Measurements from ENCODE around the gene CACNA1B.
"Not testable (repeated sequence)": the region's sequence is repeated elsewhere in the genome, so short reads cannot be mapped to it uniquely, and the experiment has no call there.

Gene CACNA1B

DNA sequence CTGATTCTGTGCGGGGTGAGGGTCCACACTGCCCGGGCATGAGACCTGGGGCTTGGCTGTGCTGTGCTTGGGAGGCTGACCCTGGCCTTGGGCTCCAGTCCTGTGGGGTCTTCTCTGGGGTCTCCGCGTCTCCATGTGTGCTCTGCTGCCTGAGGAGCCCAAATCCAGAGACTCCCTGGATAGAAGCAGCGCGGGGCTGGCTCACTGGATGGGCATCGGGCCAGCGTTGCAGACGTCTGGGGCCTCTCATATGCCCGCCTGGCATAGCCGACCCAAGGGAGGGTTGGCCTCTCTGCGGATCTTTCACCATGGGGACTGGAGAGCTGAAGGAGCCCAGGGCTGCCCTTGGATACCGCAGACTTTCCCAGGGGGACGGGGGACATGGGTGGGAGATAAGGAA lies 12.4 kb downstream of the CACNA1B start:
- not testable (repeated sequence) for H3K9me3 ChIP-seq (ENCODE audit: control insufficient read depth in 2 of 2, low read length in 2 of 2); H3K9ac ChIP-seq (ENCODE audit: low read length in 2 of 2); H3K36me3 ChIP-seq (ENCODE audit: control insufficient read depth in 2 of 2, insufficient read depth in 2 of 2, low read length in 2 of 2); H3K27me3 ChIP-seq (ENCODE audit: control insufficient read depth in 1 of 2, insufficient read depth in 2 of 2, low read length in 2 of 2); H3K4me1 ChIP-seq (ENCODE audit: control insufficient read depth, insufficient read depth, low read length); H3K4me3 ChIP-seq (ENCODE audit: low read length in 2 of 2); H3K27ac ChIP-seq (ENCODE audit: low read length)

DNA sequence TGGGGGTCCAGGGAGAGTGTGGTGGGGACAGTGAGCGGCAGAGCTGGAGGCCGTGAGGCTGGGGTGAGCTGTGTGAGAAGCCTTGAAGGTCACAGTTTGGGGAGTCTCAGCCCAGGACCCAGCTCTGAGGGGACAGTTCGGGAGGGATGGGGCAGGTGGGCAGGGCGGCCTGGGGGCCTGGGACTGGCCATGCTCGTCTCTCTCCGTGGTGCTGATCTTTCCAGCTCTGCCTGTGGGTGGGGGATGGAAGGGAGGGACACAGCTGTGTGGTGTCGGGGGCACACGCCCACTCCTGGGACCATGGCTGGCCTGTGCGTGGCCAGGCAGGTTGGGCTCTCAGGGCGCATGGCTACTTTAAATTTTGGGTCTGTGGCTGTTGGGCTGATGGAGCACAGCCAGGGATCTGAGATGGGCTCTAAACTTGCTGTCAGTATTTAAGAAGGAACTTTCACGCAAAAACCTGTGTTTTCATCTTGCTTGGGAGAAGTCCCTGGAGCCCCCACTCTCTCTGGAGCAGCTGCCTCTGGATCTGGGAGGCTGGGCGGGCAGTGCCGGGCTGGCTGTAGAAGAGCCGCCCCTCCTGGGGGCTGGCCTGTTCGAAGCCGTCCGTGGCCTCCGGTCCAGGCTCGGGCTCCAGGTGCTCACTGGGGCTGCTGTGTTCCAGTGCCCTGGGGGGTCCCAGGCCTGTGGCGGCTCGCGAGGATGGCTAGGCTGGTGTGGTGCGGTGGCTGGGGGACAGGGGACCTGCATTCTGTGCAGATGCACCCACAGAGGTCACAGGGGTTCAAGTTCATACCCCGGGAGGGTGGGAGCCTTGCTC lies 13.4 kb downstream of the CACNA1B start:
- not testable (repeated sequence) for H3K9me3 ChIP-seq (ENCODE audit: control insufficient read depth in 2 of 2, low read length in 2 of 2); H3K36me3 ChIP-seq (ENCODE audit: control insufficient read depth in 2 of 2, insufficient read depth in 2 of 2, low read length in 2 of 2); H3K4me3 ChIP-seq (ENCODE audit: low read length in 2 of 2); H3K27me3 ChIP-seq (ENCODE audit: control insufficient read depth in 1 of 2, insufficient read depth in 2 of 2, low read length in 2 of 2); H3K27ac ChIP-seq (ENCODE audit: low read length); H3K4me1 ChIP-seq (ENCODE audit: control insufficient read depth, insufficient read depth, low read length); H3K9ac ChIP-seq (ENCODE audit: low read length in 2 of 2)

DNA sequence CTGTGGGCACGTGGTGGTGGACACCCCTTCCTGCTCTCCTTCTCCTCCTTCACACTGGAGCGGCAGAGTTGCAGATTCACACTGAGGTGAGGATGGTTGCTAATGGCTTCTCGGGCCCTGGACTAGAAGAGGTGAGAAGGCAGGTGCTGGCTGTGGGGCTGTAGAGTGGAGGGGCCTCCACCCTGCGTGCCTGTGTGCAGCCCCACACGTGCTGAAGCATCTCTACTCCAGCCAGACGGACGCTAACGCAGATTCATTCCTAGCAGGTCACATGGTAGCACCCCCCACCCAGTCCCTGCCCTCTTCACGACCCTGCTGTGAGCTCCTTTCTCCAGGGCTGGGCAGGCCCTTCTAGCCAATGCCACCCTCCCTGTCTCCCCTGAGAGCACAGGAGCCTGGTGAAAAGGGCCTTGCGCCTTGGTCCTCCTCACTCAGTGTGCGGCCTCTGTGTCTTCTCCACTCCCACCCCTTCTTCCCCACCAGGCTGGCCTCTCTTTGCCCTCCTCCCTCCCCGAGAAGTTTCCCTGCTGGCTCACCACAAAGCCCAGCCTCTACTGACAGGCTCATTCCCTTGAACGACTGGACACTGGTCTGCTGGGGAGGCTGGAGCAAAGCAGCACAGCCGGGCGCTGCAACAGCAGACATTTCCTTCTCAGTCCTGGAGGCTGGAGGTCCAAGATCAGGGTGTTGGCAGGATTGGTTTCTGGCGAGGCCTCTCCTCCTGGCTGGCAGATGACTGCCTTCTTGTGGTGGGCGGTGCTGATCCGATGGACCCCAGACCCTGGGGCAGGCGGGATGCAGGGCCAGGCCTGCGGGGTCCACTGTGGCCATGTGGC lies 14.2 kb downstream of the CACNA1B start:
- no peak overlapping the region for H3K4me3 ChIP-seq (ENCODE audit: low read length in 2 of 2)

DNA sequence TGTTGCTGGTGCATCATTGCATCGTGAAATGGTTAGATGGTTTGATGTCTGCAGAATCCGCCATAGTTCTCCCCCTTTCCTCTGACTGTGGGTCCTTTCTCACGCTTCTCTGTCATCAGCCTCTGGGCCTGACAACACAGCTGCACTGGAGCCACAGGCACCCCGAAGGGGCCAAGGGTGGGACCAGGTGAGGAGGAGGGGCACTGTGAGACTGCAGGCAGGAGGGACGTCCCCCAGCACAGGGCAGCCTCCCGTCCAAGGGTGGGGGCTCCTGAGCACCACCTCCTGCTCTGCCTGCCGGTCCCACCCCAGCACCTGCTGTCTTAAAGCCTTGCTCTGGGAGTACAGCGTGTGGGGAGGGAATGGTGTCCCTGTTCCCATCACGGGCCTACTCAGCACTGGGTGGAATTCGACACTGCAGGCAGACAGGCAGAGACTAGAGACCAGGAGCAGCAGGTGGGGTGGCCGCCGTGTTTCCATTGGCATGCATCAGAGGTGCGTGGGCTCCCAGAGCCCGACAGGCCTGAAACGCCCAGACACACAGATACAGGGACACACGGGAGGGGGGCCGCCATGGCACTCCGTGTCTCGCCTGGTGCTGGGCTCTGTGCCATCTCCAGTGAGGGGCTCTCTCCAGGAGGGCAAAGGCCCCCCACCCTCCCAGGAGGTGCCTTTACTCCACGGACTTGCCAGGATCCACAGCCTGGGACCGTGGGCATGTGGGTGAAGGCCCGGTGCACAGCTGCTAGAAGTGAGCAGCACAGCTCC lies 15.0 kb downstream of the CACNA1B start:
- Histone ChIP-seq H3K36me3 (ENCODE audit: control insufficient read depth in 2 of 2, insufficient read depth in 2 of 2, low read length in 2 of 2) (no peaks in the 10 kb centered on the region), H3K27me3 (ENCODE audit: control insufficient read depth in 1 of 2, insufficient read depth in 2 of 2, low read length in 2 of 2) (no peaks in the 10 kb centered on the region), H3K9me3 (ENCODE audit: control insufficient read depth in 2 of 2, low read length in 2 of 2) (no peaks in the 10 kb centered on the region), H3K4me1 (ENCODE audit: control insufficient read depth, insufficient read depth, low read length) (no peaks in the 10 kb centered on the region), H3K4me3 (ENCODE audit: low read length in 2 of 2) (no peak overlapping the region), H3K9ac (ENCODE audit: low read length in 2 of 2) (no peak overlapping the region), H3K27ac (ENCODE audit: low read length) (no peak overlapping the region)

More for the DNA sequence above, 14.2 kb downstream of the CACNA1B start:
- no peaks in the 10 kb centered on the region for H3K27me3 ChIP-seq (ENCODE audit: control insufficient read depth in 1 of 2, insufficient read depth in 2 of 2, low read length in 2 of 2)
- no peaks in the 10 kb centered on the region for H3K9me3 ChIP-seq (ENCODE audit: control insufficient read depth in 2 of 2, low read length in 2 of 2)
- no peak overlapping the region for H3K27ac ChIP-seq (ENCODE audit: low read length)
- H3K36me3 ChIP-seq (ENCODE audit: control insufficient read depth in 2 of 2, insufficient read depth in 2 of 2, low read length in 2 of 2), result no peaks in the 10 kb centered on the region
- H3K9ac ChIP-seq (ENCODE audit: low read length in 2 of 2), result no peak overlapping the region
- no peaks in the 10 kb centered on the region for H3K4me1 ChIP-seq (ENCODE audit: control insufficient read depth, insufficient read depth, low read length)

DNA sequence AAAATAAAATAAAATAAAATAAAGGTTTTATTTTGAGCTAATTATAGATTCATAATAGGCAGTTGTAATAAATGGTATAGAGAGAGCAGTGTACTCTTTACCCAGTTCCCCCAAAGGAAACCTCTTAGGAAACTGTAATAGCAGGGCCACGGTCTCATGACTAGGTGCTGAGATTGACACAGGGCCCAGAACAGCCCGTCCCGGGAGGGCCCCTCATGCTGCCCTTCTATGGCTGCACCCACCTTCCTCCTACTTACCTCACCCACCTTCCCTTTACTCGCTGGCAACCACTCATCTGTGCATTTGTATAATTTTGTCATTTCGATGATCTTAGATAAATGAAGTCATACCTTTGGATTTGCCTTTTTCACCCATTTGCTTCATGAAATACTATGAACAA lies 16.1 kb downstream of the CACNA1B start:
- Histone ChIP-seq H3K9ac (ENCODE audit: low read length in 2 of 2) (no peak overlapping the region), H3K4me1 (ENCODE audit: control insufficient read depth, insufficient read depth, low read length) (no peaks in the 10 kb centered on the region), H3K27me3 (ENCODE audit: control insufficient read depth in 1 of 2, insufficient read depth in 2 of 2, low read length in 2 of 2) (no peaks in the 10 kb centered on the region), H3K4me3 (ENCODE audit: low read length in 2 of 2) (no peak overlapping the region), H3K27ac (ENCODE audit: low read length) (no peak overlapping the region), H3K9me3 (ENCODE audit: control insufficient read depth in 2 of 2, low read length in 2 of 2) (no peaks in the 10 kb centered on the region), H3K36me3 (ENCODE audit: control insufficient read depth in 2 of 2, insufficient read depth in 2 of 2, low read length in 2 of 2) (no peaks in the 10 kb centered on the region)

DNA sequence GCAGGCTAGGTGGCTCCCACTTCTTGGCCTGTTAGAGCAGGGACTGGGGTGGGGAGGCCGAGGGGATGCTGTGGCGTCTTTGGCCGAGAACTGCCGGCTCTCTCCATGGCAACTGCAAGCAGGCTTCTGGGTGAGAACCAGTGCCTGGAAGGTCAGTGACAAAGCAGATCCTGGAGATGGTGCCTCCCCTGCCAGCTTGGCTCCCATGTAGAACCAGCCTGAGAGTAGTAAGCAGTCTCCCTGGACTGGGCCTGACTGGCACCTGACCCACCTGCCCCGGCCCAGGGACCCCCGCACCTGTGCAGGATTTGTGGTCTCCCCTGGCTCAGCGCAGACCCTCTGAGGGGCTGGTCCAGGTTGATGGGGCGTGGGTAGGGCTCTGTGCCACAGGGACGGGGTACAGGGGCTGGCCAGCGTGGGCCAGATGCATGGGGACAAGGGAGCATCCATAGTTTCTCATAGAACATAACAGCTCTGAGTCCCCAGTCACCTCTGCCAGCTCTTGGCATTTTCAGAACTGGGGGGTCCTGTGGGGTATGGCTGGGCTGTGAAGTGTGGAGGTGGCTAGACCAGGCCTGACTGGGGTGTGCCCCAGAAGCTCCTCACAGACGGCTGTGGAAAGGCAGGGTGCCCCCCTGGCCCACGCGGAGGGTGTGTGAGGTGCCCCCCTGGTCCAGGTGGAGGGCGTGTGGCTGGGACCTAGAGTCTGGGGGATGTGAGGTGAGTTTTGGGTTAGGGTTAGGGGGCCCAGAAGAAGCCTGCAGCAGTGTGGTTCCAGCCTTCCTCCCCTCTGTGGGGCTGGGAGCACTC lies 22.2 kb downstream of the CACNA1B start:
- Histone ChIP-seq H3K9ac (ENCODE audit: low read length in 2 of 2) (no peak overlapping the region), H3K27ac (ENCODE audit: low read length) (no peak overlapping the region), H3K36me3 (ENCODE audit: control insufficient read depth in 2 of 2, insufficient read depth in 2 of 2, low read length in 2 of 2) (no peaks in the 10 kb centered on the region), H3K4me3 (ENCODE audit: low read length in 2 of 2) (no peak overlapping the region), H3K27me3 (ENCODE audit: control insufficient read depth in 1 of 2, insufficient read depth in 2 of 2, low read length in 2 of 2) (peaks cover 0 to 5% of the 10 kb centered on the region in 2 donors), H3K4me1 (ENCODE audit: control insufficient read depth, insufficient read depth, low read length) (no peaks in the 10 kb centered on the region), H3K9me3 (ENCODE audit: control insufficient read depth in 2 of 2, low read length in 2 of 2) (no peaks in the 10 kb centered on the region)

DNA sequence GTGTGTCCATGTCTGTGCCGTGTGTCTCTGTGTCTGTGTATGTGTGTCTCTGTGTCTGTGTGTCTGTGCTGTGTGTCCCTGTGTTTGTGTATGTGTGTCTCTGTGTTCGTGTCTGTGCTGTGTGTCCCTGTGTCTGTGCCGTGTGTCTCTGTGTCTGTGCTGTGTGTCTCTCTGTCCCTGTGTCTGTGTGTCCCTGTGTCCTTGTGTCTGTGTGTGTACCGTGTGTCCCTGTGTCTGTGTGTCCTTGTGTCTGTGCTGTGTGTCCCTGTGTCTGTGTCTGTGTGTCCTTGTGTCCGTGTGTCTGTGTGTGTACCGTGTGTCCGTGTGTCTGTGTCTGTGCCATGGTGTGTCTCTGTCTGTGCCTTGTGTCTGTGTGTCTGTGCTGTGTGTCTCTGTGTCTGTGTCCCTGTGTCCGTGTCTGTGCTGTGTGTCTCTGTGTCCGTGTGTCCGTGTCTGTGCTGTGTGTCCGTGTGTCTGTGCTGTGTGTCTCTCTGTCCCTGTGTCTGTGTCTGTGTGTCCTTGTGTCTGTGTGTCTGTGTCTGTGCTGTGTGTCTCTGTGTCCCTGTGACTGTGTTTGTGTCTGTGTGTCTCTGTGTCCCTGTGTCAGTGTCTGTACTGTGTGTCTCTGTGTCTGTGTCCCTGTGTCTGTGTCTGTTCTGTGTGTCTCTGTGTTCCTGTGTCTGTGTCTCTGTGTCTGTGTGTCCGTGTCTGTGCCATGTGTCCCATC lies 23.2 kb downstream of the CACNA1B start:
- no peak overlapping the region for H3K27ac ChIP-seq (ENCODE audit: low read length)
- H3K9ac ChIP-seq (ENCODE audit: low read length in 2 of 2), result no peak overlapping the region
- H3K9me3 ChIP-seq (ENCODE audit: control insufficient read depth in 2 of 2, low read length in 2 of 2), result no peaks in the 10 kb centered on the region
- no peak overlapping the region for H3K4me3 ChIP-seq (ENCODE audit: low read length in 2 of 2)
- H3K36me3 ChIP-seq (ENCODE audit: control insufficient read depth in 2 of 2, insufficient read depth in 2 of 2, low read length in 2 of 2), result no peaks in the 10 kb centered on the region
- no peaks in the 10 kb centered on the region for H3K4me1 ChIP-seq (ENCODE audit: control insufficient read depth, insufficient read depth, low read length)
- H3K27me3 ChIP-seq (ENCODE audit: control insufficient read depth in 1 of 2, insufficient read depth in 2 of 2, low read length in 2 of 2), result peaks cover 0 to 5% of the 10 kb centered on the region in 2 donors

DNA sequence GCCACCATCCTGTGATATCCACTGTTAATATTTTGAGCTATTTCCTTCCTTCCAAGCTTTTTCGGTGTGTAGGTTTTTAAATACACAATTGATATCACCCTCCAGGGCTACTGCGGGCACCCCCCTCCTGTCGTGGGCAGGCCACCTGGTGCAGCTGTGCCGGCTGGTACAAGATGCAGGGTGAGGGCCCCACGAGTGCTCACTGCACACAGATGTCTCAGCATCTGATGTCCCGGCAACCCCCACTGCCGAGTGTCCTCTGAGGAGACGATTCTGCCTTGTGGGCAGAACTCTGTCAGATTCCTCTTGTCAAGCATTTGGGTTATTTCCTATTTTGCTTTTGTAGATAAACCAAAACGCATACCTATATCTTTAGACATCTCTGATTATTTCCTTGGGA lies 25.1 kb downstream of the CACNA1B start:
- Histone ChIP-seq H3K27ac (ENCODE audit: low read length) (no peak overlapping the region), H3K36me3 (ENCODE audit: control insufficient read depth in 2 of 2, insufficient read depth in 2 of 2, low read length in 2 of 2) (no peaks in the 10 kb centered on the region), H3K4me1 (ENCODE audit: control insufficient read depth, insufficient read depth, low read length) (no peaks in the 10 kb centered on the region), H3K27me3 (ENCODE audit: control insufficient read depth in 1 of 2, insufficient read depth in 2 of 2, low read length in 2 of 2) (peaks cover 0 to 5% of the 10 kb centered on the region in 2 donors), H3K9ac (ENCODE audit: low read length in 2 of 2) (no peak overlapping the region), H3K9me3 (ENCODE audit: control insufficient read depth in 2 of 2, low read length in 2 of 2) (no peaks in the 10 kb centered on the region), H3K4me3 (ENCODE audit: low read length in 2 of 2) (no peak overlapping the region)

DNA sequence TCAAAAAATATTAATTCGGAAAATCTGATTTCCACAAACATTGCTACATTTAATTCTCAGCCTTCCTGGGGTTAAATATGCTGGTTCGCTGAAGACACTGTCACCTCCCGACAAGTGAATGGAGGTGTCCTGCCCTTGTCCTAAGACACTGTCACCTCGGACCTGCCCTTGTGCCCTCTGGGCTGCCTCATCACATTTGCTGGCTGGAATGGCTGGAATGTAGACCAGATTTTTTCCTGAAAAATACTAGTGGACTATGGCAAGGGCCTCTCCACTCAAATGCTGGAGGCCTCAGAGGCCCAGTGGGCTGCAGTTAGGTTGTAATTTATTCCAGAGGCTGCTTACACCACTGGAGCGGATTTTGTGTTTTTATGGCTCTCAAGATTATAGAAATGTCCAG lies 28.2 kb downstream of the CACNA1B start:
- Histone ChIP-seq H3K4me3 (ENCODE audit: low read length in 2 of 2) (no peak overlapping the region), H3K27me3 (ENCODE audit: control insufficient read depth in 1 of 2, insufficient read depth in 2 of 2, low read length in 2 of 2) (peaks cover 0 to 5% of the 10 kb centered on the region in 2 donors), H3K9me3 (ENCODE audit: control insufficient read depth in 2 of 2, low read length in 2 of 2) (no peaks in the 10 kb centered on the region), H3K36me3 (ENCODE audit: control insufficient read depth in 2 of 2, insufficient read depth in 2 of 2, low read length in 2 of 2) (no peaks in the 10 kb centered on the region), H3K9ac (ENCODE audit: low read length in 2 of 2) (no peak overlapping the region), H3K27ac (ENCODE audit: low read length) (no peak overlapping the region), H3K4me1 (ENCODE audit: control insufficient read depth, insufficient read depth, low read length) (no peaks in the 10 kb centered on the region)

Data from stomach smooth muscle (tissue), 2 donors.